CD14-positive monocyte (primary cell): Measurements from ENCODE around the gene PCSK7. TPM values are rescaled to one million over a fixed set of nuclear protein-coding genes. Genes with fewer than 3 reads are reported as not detected.

Experiments
- DNase-seq, 3 donors: peaks; one replicate each; pipeline ENCODE4 v3.0.0-alpha.2; 2011 to 2022
- H2AFZ ChIP-seq: 2 replicates; pipeline ENCODE4 v1.6.0; 2012; ENCODE audit warnings: mild to moderate bottlenecking, low read depth, low read length, inconsistent platforms; ENCODE audit not compliant: insufficient read depth, poor library complexity, severe bottlenecking
- H3K27ac ChIP-seq, 2 donors: 1 replicate in 1 of 2; 2 replicates in 1 of 2; pipeline ENCODE4 v1.5.1; 2012 to 2013; ENCODE audit warnings: low read length in 2 of 2, control low read depth in 1 of 2, inconsistent platforms in 1 of 2, low read depth in 1 of 2, mild to moderate bottlenecking in 1 of 2
- H3K27me3 ChIP-seq, 2 donors: one replicate each; pipeline versions ENCODE4 v1.6.0 to v1.6.1; 2011 to 2013; ENCODE audit warnings: low read length in 2 of 2; ENCODE audit not compliant: control insufficient read depth in 2 of 2, insufficient read depth in 2 of 2
- H3K36me3 ChIP-seq, 2 donors: replicated peaks in 1 of 2; 1 replicate in 1 of 2; 2 replicates in 1 of 2; pipeline versions ENCODE4 v1.5.1 to v1.6.1; 2012 to 2013; ENCODE audit warnings: low read length in 2 of 2, control low read depth in 1 of 2, inconsistent platforms in 1 of 2, mild to moderate bottlenecking in 1 of 2; ENCODE audit not compliant: insufficient read depth in 2 of 2, control insufficient read depth in 1 of 2
- H3K4me1 ChIP-seq, 2 donors: 1 replicate in 1 of 2; 2 replicates in 1 of 2; pipeline versions ENCODE4 v1.5.1 to v1.6.1; 2012 to 2013; ENCODE audit warnings: low read length in 2 of 2, control low read depth in 1 of 2, inconsistent platforms in 1 of 2, mild to moderate bottlenecking in 1 of 2, moderate library complexity in 1 of 2; ENCODE audit not compliant: insufficient read depth in 2 of 2, control insufficient read depth in 1 of 2
- H3K4me2 ChIP-seq: replicated peaks from 2 replicates; pipeline ENCODE3; 2012; ENCODE audit warnings: low read length, moderate library complexity, mild to moderate bottlenecking; ENCODE audit not compliant: poor library complexity, severe bottlenecking; ENCODE audit errors: extremely low read depth
- H3K4me3 ChIP-seq, 3 experiments: fragments of 200-600 bp in 1 of 3; sonication (generic) in 1 of 3; replicated peaks in 1 of 3; 1 replicate in 2 of 3; 2 replicates in 1 of 3; pipeline ENCODE4 v1.5.1; 2011 to 2013; ENCODE audit warnings: low read length in 3 of 3, mild to moderate bottlenecking in 3 of 3, control low read depth in 2 of 3, low read depth in 2 of 3, inconsistent platforms in 1 of 3, moderate library complexity in 1 of 3
- H3K79me2 ChIP-seq: 2 replicates; pipeline ENCODE4 v1.6.0; 2012; ENCODE audit warnings: mild to moderate bottlenecking, control low read depth, inconsistent platforms, low read length, moderate library complexity; ENCODE audit not compliant: insufficient read depth
- H3K9ac ChIP-seq: 2 replicates; pipeline ENCODE4 v1.6.0; 2017; ENCODE audit warnings: low read length, mild to moderate bottlenecking; ENCODE audit not compliant: insufficient read depth, poor library complexity, severe bottlenecking
- H3K9me3 ChIP-seq, 2 donors: replicated peaks in 1 of 2; 1 replicate in 1 of 2; 2 replicates in 1 of 2; pipeline versions ENCODE4 v1.5.1 to v1.6.1; 2012 to 2013; ENCODE audit warnings: low read length in 2 of 2, control low read depth in 1 of 2; ENCODE audit not compliant: control insufficient read depth in 1 of 2, insufficient read depth in 1 of 2
- H4K20me1 ChIP-seq: 2 replicates; pipeline ENCODE4 v1.6.0; 2012; ENCODE audit warnings: mild to moderate bottlenecking, low read length, control low read depth, moderate library complexity; ENCODE audit not compliant: insufficient read depth
- H3K27ac Mint-ChIP-seq, 7 donors: one replicate each; pipeline ENCODE4 v1.8.0; 2020; ENCODE audit warnings: mild to moderate bottlenecking in 7 of 7, mixed read lengths in 7 of 7, moderate library complexity in 6 of 7, inconsistent platforms in 2 of 7
- H3K27me3 Mint-ChIP-seq, 3 donors: one replicate each; pipeline ENCODE4 v1.8.0; 2021 to 2022; ENCODE audit warnings: low read depth in 3 of 3, mild to moderate bottlenecking in 3 of 3, mixed read lengths in 3 of 3, moderate library complexity in 3 of 3, inconsistent platforms in 1 of 3
- H3K36me3 Mint-ChIP-seq, 2 donors: one replicate each; pipeline ENCODE4 v1.8.0; 2020; ENCODE audit warnings: mixed read lengths in 2 of 2, inconsistent platforms in 1 of 2, mild to moderate bottlenecking in 1 of 2
- H3K4me1 Mint-ChIP-seq: one replicate; pipeline ENCODE4 v1.8.0; 2020; ENCODE audit warnings: mild to moderate bottlenecking, mixed read lengths
- H3K4me3 Mint-ChIP-seq, 2 donors: one replicate each; pipeline ENCODE4 v1.8.0; 2020; ENCODE audit warnings: mild to moderate bottlenecking in 2 of 2, mixed read lengths in 2 of 2, moderate library complexity in 1 of 2
- H3K9me3 Mint-ChIP-seq, 7 donors: one replicate each; pipeline ENCODE4 v1.8.0; 2020 to 2022; ENCODE audit warnings: mixed read lengths in 7 of 7, mild to moderate bottlenecking in 6 of 7, moderate library complexity in 6 of 7, inconsistent platforms in 2 of 7
- CTCF ChIP-seq: fragments of 200-600 bp; IDR thresholded peaks from one replicate; pipeline ENCODE4 v1.8.0; 2022; ENCODE audit warnings: antibody characterized with exemption, mild to moderate bottlenecking
- WGBS: methylation state at CpG from one replicate; pipeline ENCODE4 v1.1.5; 2013; ENCODE audit warnings: missing lambda C conversion rate; ENCODE audit not compliant: insufficient coverage; 5-methylcytosine and 5-hydroxymethylcytosine counted together
- intact Hi-C, 2 donors: fragments of 100-400 bp; cut with micrococcal nuclease; formaldehyde crosslinking; loops; one replicate each; pipeline versions ENCODE4 v1.15.0 to v1.15.1; 2023
- polyA plus RNA-seq, 3 donors: library from polyadenylated mRNA; depleted of rRNA in 1 of 3; unstranded in 2 of 3; stranded (reverse) in 1 of 3; fragments of 300-500 nt in 2 of 3; fragments of >200 nt in 1 of 3; fragmentation: Illumina TruSeq in 2 of 3; gene quantifications; 1 replicate in 2 of 3; 2 replicates in 1 of 3; pipeline ENCODE4 v1.2.3, GENCODE V29; 2012 to 2021

Gene PCSK7
- polyA plus RNA-seq, 3 donors = 6.1 to 93.8 (median 9.5) TPM

DNA sequence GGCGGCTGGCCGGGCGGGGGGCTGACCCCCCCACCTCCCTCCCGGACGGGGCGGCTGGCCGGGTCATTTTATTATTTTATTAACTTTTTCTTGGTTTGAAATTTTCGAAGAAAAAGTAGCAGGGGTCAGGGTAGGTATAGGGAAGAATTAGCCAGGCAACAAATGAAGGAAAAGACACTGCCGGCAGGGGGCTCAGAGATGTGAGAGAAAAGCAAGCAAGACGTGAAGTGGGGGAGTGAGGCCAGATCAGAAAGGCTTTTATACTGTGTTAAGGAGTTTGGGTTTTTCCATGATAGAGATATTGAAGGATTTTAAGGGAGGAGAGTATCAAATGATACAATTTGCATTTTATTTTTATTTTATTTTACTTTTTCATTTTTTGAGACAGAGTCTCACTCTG lies 19.6 kb upstream of the PCSK7 start:
- peaks cover 70 to 81% of the 10 kb centered on the region in 2 donors for H3K36me3 Mint-ChIP-seq

GRCh38 chr11:117249571-117249970 lies 17.7 kb upstream of the PCSK7 start:
- peak overlapping the region in 1 of 7 donors; percentile 44 for H3K27ac Mint-ChIP-seq
- H3K27ac ChIP-seq = no peak overlapping the region
- no peak for TF ChIP-seq CTCF

More for the DNA sequence above, 19.6 kb upstream of the PCSK7 start:
- 100% methylated on average over 3 of the region's 10 CpGs for WGBS
- H3K36me3 ChIP-seq = peaks cover 50 to 83% of the 10 kb centered on the region in 2 donors
- Mint-ChIP-seq H3K27me3 (no peaks in the 10 kb centered on the region), H3K4me3 (no peak overlapping the region), H3K4me1 (no peaks in the 10 kb centered on the region), H3K27ac (peak overlapping the region in 1 of 7 donors; percentile 23), H3K9me3 (no peaks in the 10 kb centered on the region)
- no peak overlapping the region for H3K4me2 ChIP-seq
- no peaks in the 10 kb centered on the region for H3K9me3 ChIP-seq
- H3K4me3 ChIP-seq = no peak overlapping the region
- DNase-seq = no peak
- intact Hi-C loops = no loop called here
- no peaks in the 10 kb centered on the region for H3K27me3 ChIP-seq
- H3K27ac ChIP-seq = no peak overlapping the region
- H4K20me1 ChIP-seq = no peaks in the 10 kb centered on the region
- no peak for TF ChIP-seq CTCF
- H3K79me2 ChIP-seq = no peaks in the 10 kb centered on the region
- H3K4me1 ChIP-seq = no peaks in the 10 kb centered on the region
- no peak overlapping the region for H3K9ac ChIP-seq
- H2AFZ ChIP-seq = no peak overlapping the region

More at GRCh38 chr11:117249571-117249970, 17.7 kb upstream of the PCSK7 start:
- H3K9me3 ChIP-seq = no peaks in the 10 kb centered on the region
- DNase-seq = no peak
- no peaks in the 10 kb centered on the region for H4K20me1 ChIP-seq
- H3K4me3 ChIP-seq = no peak overlapping the region
- no peak overlapping the region for H3K9ac ChIP-seq
- no peaks in the 10 kb centered on the region for H3K79me2 ChIP-seq
- H3K9me3 Mint-ChIP-seq = no peaks in the 10 kb centered on the region
- no peak overlapping the region for H2AFZ ChIP-seq
- H3K4me3 Mint-ChIP-seq = no peak overlapping the region
- H3K27me3 ChIP-seq = no peaks in the 10 kb centered on the region
- no peaks in the 10 kb centered on the region for H3K4me1 Mint-ChIP-seq
- WGBS = 100% methylated on average over 2 of the region's 4 CpGs
- peaks cover 68 to 81% of the 10 kb centered on the region in 2 donors for H3K36me3 Mint-ChIP-seq
- intact Hi-C loops = no loop called here
- no peaks in the 10 kb centered on the region for H3K4me1 ChIP-seq
- H3K36me3 ChIP-seq = peaks cover 59 to 83% of the 10 kb centered on the region in 2 donors
- no peaks in the 10 kb centered on the region for H3K27me3 Mint-ChIP-seq
- H3K4me2 ChIP-seq = no peak overlapping the region
